Body of pancreas (tissue), 4 donors: ENCODE results near the gene KLHDC4. TPM values are rescaled to one million over a fixed set of nuclear protein-coding genes. Genes with fewer than 3 reads are reported as not detected.

Source experiments
- ATAC-seq: fragments of 150-250 bp; one replicate; pipeline ENCODE4 v1.9.1; 2016
- DNase-seq, 4 donors: peaks; one replicate each; pipeline ENCODE4 v3.0.0-alpha.2; 2019
- H3K27ac ChIP-seq, 4 donors: fragments of 200-600 bp; sonication (generic); 1 replicate in 3 of 4; 2 replicates in 1 of 4; pipeline versions ENCODE4 v1.5.1 to v1.6.1; 2016 to 2019; ENCODE audit warnings: mild to moderate bottlenecking in 1 of 4, mixed read lengths in 1 of 4, moderate library complexity in 1 of 4
- H3K27me3 ChIP-seq, 2 donors: fragments of 200-600 bp; sonication (generic); one replicate each; pipeline ENCODE4 v1.6.0; 2016; ENCODE audit warnings: mild to moderate bottlenecking in 1 of 2
- H3K36me3 ChIP-seq, 2 donors: fragments of 200-600 bp; sonication (generic); replicated peaks in 1 of 2; 2 replicates each; pipeline ENCODE4 v1.5.1; 2016; ENCODE audit warnings: low read depth in 2 of 2; ENCODE audit not compliant: insufficient read depth in 1 of 2
- H3K4me1 ChIP-seq: fragments of 200-600 bp; sonication (generic); one replicate; pipeline ENCODE4 v1.6.0; 2016
- H3K4me3 ChIP-seq, 2 donors: fragments of 200-600 bp; sonication (generic); 1 replicate in 1 of 2; 2 replicates in 1 of 2; pipeline ENCODE4 v1.5.1; 2016 to 2019
- H3K9me3 ChIP-seq, 3 donors: fragments of 200-600 bp; sonication (generic); 1 replicate in 2 of 3; 2 replicates in 1 of 3; pipeline ENCODE4 v1.5.1; 2016
- CTCF ChIP-seq, 7 experiments: fragments of 450-650 bp in 4 of 7; fragments of 200-600 bp in 3 of 7; sonication (generic) in 3 of 7; IDR thresholded peaks; one replicate each; pipeline ENCODE4 v1.5.1; 2016 to 2019; ENCODE audit warnings: antibody characterized with exemption in 7 of 7
- POLR2A ChIP-seq, 3 donors: fragments of 450-650 bp; IDR thresholded peaks; one replicate each; pipeline ENCODE4 v1.6.1; 2016; ENCODE audit warnings: antibody characterized with exemption in 3 of 3, mild to moderate bottlenecking in 2 of 3
- WGBS, 2 donors: methylation state at CpG; one replicate each; pipeline ENCODE4 v1.1.5; 2017; 5-methylcytosine and 5-hydroxymethylcytosine counted together
- intact Hi-C: fragments of 100-400 bp; cut with DNase I; formaldehyde crosslinking; loops from one replicate; pipeline ENCODE4 v1.15.1; 2023
- total RNA-seq, 2 donors: library from RNA; depleted of rRNA; stranded (reverse); fragments of >200 nt; gene quantifications; one replicate each; pipeline ENCODE4 v1.1.0, GENCODE V29; 2016

The KLHDC4 gene
- total RNA-seq, 2 donors from 2014 or later: 25.4 to 82.1 TPM

DNA sequence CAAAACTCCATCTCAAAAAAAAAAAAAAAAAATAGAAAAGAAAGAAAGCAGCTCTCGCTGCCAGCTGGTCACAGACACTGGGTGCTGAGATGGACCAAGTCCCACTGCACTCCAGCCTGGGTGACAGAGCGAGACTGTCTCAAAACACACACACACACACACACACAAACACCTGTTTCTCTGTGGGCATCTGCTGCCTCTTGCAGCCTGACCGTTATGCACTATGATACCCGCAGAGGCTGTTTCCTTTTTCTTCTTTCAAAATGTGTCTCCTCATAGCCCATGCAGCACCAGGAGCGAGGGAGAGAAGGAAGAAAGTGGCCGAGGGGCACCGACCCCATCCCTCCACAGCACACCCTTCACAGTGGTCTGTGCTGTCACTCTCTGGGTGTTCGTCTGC lies 36.9 kb upstream of the KLHDC4 start:
- WGBS, 2 donors: 67 to 87% methylated on average over 8 of the region's 8 CpGs
- no peaks in the 10 kb centered on the region for H3K36me3 ChIP-seq
- H3K27me3 ChIP-seq: no peaks in the 10 kb centered on the region
- no peak for DNase-seq
- intact Hi-C loops: no loop called here
- H3K27ac ChIP-seq: no peak overlapping the region
- no peak overlapping the region for H3K4me3 ChIP-seq
- TF ChIP-seq CTCF (IDR thresholded peaks at IDR 0.05) (no peak), POLR2A (IDR thresholded peaks at IDR 0.05) (no peak)
- peaks cover 20% of the 10 kb centered on the region for H3K4me1 ChIP-seq
- no peaks in the 10 kb centered on the region for H3K9me3 ChIP-seq
- no peak for ATAC-seq

- no peaks in the 10 kb centered on the region for H3K36me3 ChIP-seq
- H3K27me3 ChIP-seq: no peaks in the 10 kb centered on the region
- WGBS, 2 donors: 80 to 84% methylated on average over 7 to 16 of the region's 16 CpGs
- H3K4me1 ChIP-seq: peaks cover 13% of the 10 kb centered on the region
- ATAC-seq: no peak
- DNase-seq: no peak
- TF ChIP-seq POLR2A (IDR thresholded peaks at IDR 0.05): no peak
- no peak for TF ChIP-seq CTCF (IDR thresholded peaks at IDR 0.05)
- intact Hi-C loops: no loop called here
- H3K4me3 ChIP-seq: no peak overlapping the region
- H3K27ac ChIP-seq: no peak overlapping the region
- H3K9me3 ChIP-seq: no peaks in the 10 kb centered on the region
Measured at GRCh38 chr16:87801679-87802259, 36.0 kb upstream of the KLHDC4 start.

- no peak overlapping the region for H3K27ac ChIP-seq
- no peaks in the 10 kb centered on the region for H3K36me3 ChIP-seq
- DNase-seq (no peak), ATAC-seq (no peak)
- peaks cover under 1% of the 10 kb centered on the region for H3K4me1 ChIP-seq
- TF ChIP-seq CTCF (IDR thresholded peaks at IDR 0.05): no peak
- no peak for TF ChIP-seq POLR2A (IDR thresholded peaks at IDR 0.05)
- no peaks in the 10 kb centered on the region for H3K27me3 ChIP-seq
- intact Hi-C loops: no loop called here
- no peaks in the 10 kb centered on the region for H3K9me3 ChIP-seq
- WGBS, 2 donors: 90 to 95% methylated on average over 6 of the region's 6 CpGs
- H3K4me3 ChIP-seq: no peak overlapping the region
Measured at GRCh38 chr16:87800497-87800896, 34.7 kb upstream of the KLHDC4 start.

- Histone ChIP-seq H3K4me1 (peaks cover 16% of the 10 kb centered on the region), H3K27me3 (no peaks in the 10 kb centered on the region), H3K36me3 (no peaks in the 10 kb centered on the region), H3K4me3 (no peak overlapping the region), H3K27ac (no peak overlapping the region), H3K9me3 (no peaks in the 10 kb centered on the region)
- TF ChIP-seq POLR2A (IDR thresholded peaks at IDR 0.05) (no peak), CTCF (IDR thresholded peaks at IDR 0.05) (no peak)
- intact Hi-C loops: no loop called here
- no peak for ATAC-seq
- 83% methylated on average over 1 to 12 of the region's 12 CpGs for WGBS, 2 donors
- no peak for DNase-seq
Measured at GRCh38 chr16:87795336-87795735, 29.6 kb upstream of the KLHDC4 start.

GRCh38 chr16:87794485-87795078 lies 28.8 kb upstream of the KLHDC4 start:
- Histone ChIP-seq H3K4me1 (peaks cover 16% of the 10 kb centered on the region), H3K4me3 (no peak overlapping the region), H3K9me3 (no peaks in the 10 kb centered on the region), H3K27me3 (no peaks in the 10 kb centered on the region), H3K36me3 (no peaks in the 10 kb centered on the region), H3K27ac (no peak overlapping the region)
- intact Hi-C loops: no loop called here
- no peak for TF ChIP-seq POLR2A (IDR thresholded peaks at IDR 0.05)
- no peak for TF ChIP-seq CTCF (IDR thresholded peaks at IDR 0.05)
- DNase-seq (no peak), ATAC-seq (no peak)
- 84 to 86% methylated on average over 8 to 14 of the region's 14 CpGs for WGBS, 2 donors
